AG20443 (cell line): ENCODE results near the gene ASPN.

Experiments
- DNase-seq: peaks from one replicate; pipeline ENCODE4 v3.0.0; 2012; ENCODE audit warnings: low spot score, mixed read lengths

ASPN gene

DNA sequence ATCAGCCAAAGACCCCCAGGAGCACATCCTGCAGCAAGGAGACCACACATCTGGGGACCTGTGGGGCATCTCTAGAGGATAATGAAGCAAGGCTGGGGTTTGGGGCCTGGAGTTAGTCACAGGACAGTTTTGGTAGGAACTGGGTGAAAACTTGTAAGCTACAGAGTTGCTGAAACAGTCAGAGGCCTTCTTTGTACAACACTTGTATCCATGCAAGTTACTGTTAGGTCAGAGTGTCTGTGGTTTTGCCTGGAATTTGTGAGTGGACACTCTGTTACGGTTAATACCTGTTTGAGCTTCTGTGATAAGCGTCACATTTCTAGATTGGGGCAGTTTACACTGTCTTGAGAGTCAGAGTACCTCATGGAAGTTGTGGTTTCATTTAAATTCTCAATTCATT, 22.6 kb upstream of the ASPN start:
- no peak for DNase-seq

DNA sequence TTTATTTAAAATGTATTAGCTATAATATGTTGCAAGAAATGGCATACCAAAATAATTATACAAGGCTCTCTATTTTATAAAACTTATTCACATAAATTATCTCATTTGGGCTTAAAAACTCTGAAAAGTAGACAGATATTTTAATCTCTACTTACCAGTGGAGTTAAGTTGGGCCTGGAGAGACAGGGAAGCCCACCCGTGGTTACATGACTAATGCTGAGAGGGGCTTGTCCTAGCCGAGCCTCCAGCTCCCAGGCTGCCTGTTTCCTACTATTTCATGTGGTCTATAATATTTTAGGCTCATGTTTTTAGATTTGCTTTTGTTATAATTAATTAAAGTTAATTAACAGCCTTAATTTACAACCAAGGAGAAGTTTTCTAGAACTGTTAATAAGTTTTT, 20.9 kb upstream of the ASPN start:
- no peak for DNase-seq

DNA sequence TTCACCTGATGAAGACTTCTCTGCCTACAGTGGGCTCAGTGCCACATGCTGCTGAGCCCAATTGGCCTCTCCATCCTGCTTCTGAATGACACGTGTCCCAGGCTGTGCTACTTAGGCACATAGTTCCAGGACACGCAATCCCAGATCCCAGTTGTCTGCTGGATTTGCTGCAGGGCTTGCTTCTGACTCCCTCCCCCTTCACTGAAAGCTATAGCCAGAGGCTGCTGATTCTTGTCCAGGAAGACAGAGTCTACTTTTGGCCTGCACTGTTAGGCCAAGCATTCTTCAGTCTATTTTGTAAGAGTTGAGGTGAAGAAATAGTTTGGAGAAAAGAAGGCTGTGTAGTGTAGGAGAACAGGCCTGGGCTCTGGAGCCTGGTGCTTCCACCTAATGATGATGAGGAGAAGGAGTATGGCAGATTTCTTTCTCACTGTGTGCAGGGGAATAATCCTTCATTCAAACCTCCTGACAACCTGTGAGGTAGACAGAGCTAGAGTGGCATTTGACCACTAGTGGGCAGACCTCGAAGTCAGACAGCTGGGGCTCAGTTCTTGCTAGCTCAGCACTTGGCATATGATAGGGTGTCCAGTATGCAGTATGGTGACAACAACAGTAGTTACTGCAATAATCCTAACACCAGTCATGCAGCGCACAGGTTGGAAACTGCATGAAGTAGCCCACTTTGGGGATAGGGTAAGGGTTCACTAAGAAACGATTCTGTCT, 19.5 kb upstream of the ASPN start:
- peak; percentile 80 for DNase-seq

DNA sequence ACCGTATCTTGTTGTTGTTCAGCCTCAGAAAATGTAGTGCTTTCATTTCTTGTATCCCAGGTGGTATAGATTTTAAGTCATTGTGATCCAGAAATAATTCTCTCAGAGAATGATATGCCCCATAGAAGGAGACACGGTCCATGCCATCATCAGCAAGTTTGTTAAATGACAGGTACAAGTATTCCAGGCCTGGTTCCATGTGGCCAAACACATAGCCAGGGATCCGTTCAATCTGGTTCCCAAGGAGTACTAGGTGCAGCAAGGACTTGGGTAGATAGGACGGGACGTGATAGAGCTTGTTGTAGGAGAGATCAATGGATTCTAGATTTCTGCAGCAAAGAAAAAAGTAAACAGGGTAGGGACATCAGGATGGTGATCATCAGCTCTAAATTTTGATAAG, 18.4 kb upstream of the ASPN start:
- no peak for DNase-seq

GRCh38 chr9:92499701-92500100, 17.4 kb upstream of the ASPN start:
- DNase-seq = no peak

- no peak for DNase-seq
These were observed 14.3 kb upstream of the ASPN start for GRCh38 chr9:92496396-92497176.

GRCh38 chr9:92494856-92495255, 12.6 kb upstream of the ASPN start:
- no peak for DNase-seq

- no peak for DNase-seq
These were observed 11.6 kb upstream of the ASPN start for GRCh38 chr9:92493749-92494387.

DNA sequence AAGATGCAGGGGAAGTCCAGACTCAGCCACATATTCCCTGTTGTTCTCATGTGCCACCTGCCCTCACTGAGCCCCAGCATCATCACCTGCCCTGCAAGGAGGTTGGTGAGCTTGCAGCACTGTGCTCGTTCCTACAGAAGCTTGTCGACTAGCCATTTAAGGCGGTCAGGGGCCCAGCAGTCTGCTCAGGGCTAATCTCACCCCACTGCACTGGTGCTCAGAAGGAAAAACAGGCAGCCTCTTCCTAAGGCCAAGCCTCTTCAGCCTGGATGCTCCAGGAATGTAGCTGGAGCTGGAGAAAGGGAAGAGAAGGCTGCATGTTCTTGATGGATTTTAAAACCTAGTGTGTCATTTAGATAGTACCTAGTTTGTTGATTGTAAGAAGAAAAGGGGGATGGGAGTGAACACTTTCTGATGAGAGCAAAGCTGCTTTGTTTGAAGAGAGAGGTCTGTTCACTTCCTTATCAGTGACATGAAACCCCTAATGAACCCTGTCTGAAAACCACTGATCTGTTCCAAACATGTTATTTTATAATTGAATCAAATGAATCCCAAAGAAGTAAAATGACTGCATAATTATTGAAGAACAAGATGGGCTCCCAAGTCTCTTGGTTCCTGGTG, 10.6 kb upstream of the ASPN start:
- DNase-seq = no peak

- DNase-seq = peak; percentile 32
These were observed 6.6 kb upstream of the ASPN start for GRCh38 chr9:92488681-92489550.

GRCh38 chr9:92486371-92486770, 4.1 kb upstream of the ASPN start:
- DNase-seq = no peak

GRCh38 chr9:92484563-92484962, 2.3 kb upstream of the ASPN start:
- DNase-seq = no peak

GRCh38 chr9:92483627-92484545, 1.6 kb upstream of the ASPN start:
- no peak for DNase-seq

DNA sequence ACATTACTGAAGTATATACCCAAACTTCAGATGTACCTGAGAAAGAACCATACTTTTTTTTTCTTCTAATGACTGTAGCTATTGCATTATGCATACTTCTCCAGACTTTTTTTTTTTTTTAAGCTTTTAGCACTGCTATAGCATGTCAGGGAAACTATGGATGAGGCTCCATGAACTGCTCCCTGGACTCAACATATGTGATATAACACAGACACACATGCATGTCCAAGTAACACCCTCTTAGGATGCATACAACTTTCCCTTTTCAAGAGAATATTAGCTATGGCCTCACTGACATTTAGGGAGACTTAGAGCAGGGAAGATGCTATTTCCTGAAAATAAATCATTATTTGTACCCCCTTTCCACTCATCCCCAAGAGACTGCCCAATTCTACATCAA, 499 bp upstream of the ASPN start:
- no peak for DNase-seq

GRCh38 chr9:92480986-92481633, 1.2 kb downstream of the ASPN start:
- DNase-seq = no peak

GRCh38 chr9:92480291-92480771, 2.0 kb downstream of the ASPN start:
- no peak for DNase-seq

DNA sequence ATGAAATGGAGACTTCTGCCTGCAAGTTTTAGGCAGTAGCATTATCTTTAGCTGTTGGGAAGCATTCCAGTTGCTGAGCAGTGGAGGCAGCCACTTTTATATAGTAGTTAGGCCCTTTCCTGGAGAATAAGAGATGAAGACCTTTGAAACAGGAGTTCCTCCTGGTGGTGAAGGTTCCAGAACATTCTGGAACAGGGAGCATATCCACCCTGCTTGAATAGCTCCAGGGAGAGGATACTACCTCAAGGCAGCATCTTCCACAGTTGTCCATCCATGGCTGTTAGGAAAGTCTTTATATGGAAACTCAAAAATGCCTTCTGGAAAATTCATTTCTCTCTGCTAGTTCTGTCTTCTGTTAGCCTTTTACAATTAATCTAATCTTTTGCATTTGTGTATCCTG, 3.0 kb downstream of the ASPN start:
- DNase-seq = no peak

DNA sequence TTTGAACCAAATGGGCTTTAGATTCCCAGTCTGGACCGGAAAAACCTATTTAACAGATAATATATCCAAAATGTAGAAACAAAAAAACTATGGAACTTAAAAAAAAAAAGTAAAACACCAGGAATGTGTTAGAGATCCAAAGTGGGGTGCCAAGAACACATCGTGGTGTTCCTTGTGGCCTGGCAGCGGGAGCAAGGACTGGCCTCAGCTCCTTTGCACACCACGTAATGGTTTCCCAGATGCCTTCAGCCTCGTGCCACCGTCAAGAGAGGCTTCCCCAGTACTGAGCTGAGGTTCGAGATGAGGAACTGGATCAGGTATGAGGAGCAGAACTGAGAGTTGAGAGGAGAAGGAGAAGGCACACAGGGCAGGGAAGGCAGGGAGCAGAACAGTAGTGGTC, 3.5 kb downstream of the ASPN start:
- DNase-seq = no peak

DNA sequence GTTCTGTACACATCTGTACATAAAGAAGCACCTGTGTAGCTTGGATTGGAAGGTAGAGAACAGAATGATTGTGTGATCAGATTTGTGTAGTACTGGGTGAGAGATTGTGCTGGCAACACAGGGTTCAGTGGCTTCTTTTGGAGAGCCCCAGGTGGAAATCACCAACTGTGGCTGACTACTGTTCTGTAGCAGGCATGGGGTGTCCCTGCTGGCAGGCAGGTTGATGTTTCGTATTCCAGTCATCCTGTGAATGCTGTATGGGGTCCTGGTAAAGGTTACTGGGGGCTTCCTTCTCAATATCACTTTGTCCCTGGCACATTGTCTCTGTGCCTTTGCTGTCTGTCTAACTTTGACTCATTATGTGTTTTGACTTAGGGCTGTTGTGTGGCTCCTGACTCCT, 5.3 kb downstream of the ASPN start:
- no peak for DNase-seq

GRCh38 chr9:92474587-92474986, 7.7 kb downstream of the ASPN start:
- no peak for DNase-seq
